ENCODE measurements around the gene EPHA6.

Gene EPHA6

GRCh38 chr3:97256060-97256459 lies 441.7 kb downstream of the EPHA6 start:
- no peaks in the 10 kb centered on the region for H3K36me3 ChIP-seq
- no peak overlapping the region for H3K4me3 ChIP-seq (ENCODE audit: low read depth, low read length)
- no peak for DNase-seq
- no peaks in the 10 kb centered on the region for H3K9me3 ChIP-seq (ENCODE audit: severe bottlenecking)
- no peaks in the 10 kb centered on the region for H3K27me3 ChIP-seq (ENCODE audit: insufficient read depth, low read depth, severe bottlenecking)
- TF ChIP-seq CTCF (IDR thresholded peaks at IDR 0.05; ENCODE audit: low read depth, low read length): no peak
- no peak overlapping the region for H3K27ac ChIP-seq

GRCh38 chr3:97257942-97258697 lies 443.7 kb downstream of the EPHA6 start:
- no peaks in the 10 kb centered on the region for H3K9me3 ChIP-seq (ENCODE audit: severe bottlenecking)
- H3K36me3 ChIP-seq: no peaks in the 10 kb centered on the region
- no peak overlapping the region for H3K4me3 ChIP-seq (ENCODE audit: low read depth, low read length)
- H3K27me3 ChIP-seq (ENCODE audit: insufficient read depth, low read depth, severe bottlenecking): no peaks in the 10 kb centered on the region
- DNase-seq: no peak
- no peak for TF ChIP-seq CTCF (IDR thresholded peaks at IDR 0.05; ENCODE audit: low read depth, low read length)
- no peak overlapping the region for H3K27ac ChIP-seq

GRCh38 chr3:97259263-97259662 lies 444.9 kb downstream of the EPHA6 start:
- Histone ChIP-seq H3K27me3 (ENCODE audit: insufficient read depth, low read depth, severe bottlenecking) (no peaks in the 10 kb centered on the region), H3K36me3 (no peaks in the 10 kb centered on the region), H3K9me3 (ENCODE audit: severe bottlenecking) (no peaks in the 10 kb centered on the region), H3K4me3 (ENCODE audit: low read depth, low read length) (no peak overlapping the region), H3K27ac (no peak overlapping the region)
- no peak for TF ChIP-seq CTCF (IDR thresholded peaks at IDR 0.05; ENCODE audit: low read depth, low read length)
- no peak for DNase-seq

GRCh38 chr3:97264180-97264579 lies 449.8 kb downstream of the EPHA6 start:
- no peaks in the 10 kb centered on the region for H3K27me3 ChIP-seq (ENCODE audit: insufficient read depth, low read depth, severe bottlenecking)
- no peak overlapping the region for H3K4me3 ChIP-seq (ENCODE audit: low read depth, low read length)

GRCh38 chr3:97265237-97266005 lies 451.0 kb downstream of the EPHA6 start:
- TF ChIP-seq CTCF (IDR thresholded peaks at IDR 0.05; ENCODE audit: low read depth, low read length): no peak
- no peak overlapping the region for H3K4me3 ChIP-seq (ENCODE audit: low read depth, low read length)
- DNase-seq: no peak
- H3K27ac ChIP-seq: no peak overlapping the region
- H3K9me3 ChIP-seq (ENCODE audit: severe bottlenecking): no peaks in the 10 kb centered on the region
- H3K27me3 ChIP-seq (ENCODE audit: insufficient read depth, low read depth, severe bottlenecking): no peaks in the 10 kb centered on the region
- no peaks in the 10 kb centered on the region for H3K36me3 ChIP-seq

More at GRCh38 chr3:97264180-97264579, 449.8 kb downstream of the EPHA6 start:
- H3K27ac ChIP-seq: no peak overlapping the region
- no peaks in the 10 kb centered on the region for H3K9me3 ChIP-seq (ENCODE audit: severe bottlenecking)
- no peak for TF ChIP-seq CTCF (IDR thresholded peaks at IDR 0.05; ENCODE audit: low read depth, low read length)
- DNase-seq: no peak
- H3K36me3 ChIP-seq: no peaks in the 10 kb centered on the region

Measured in WERI-Rb-1 (cell line).